KMS-11 (cell line): ENCODE results near the gene DNAH17.

Source experiments
- H2AFZ ChIP-seq: fragments of 200-600 bp; sonication (generic); 2 replicates; pipeline ENCODE4 v1.6.1; 2016; ENCODE audit warnings: antibody characterized with exemption, mixed run types, low read depth
- H3K27ac ChIP-seq: fragments of 200-600 bp; sonication (generic); 2 replicates; pipeline ENCODE4 v1.6.1; 2016; ENCODE audit warnings: mild to moderate bottlenecking, mixed run types
- H3K27me3 ChIP-seq: fragments of 200-600 bp; sonication (generic); 2 replicates; pipeline ENCODE4 v1.6.1; 2017; ENCODE audit warnings: mild to moderate bottlenecking, low read depth, mixed run types, moderate library complexity; ENCODE audit not compliant: insufficient read depth
- H3K36me3 ChIP-seq: fragments of 200-600 bp; sonication (generic); 2 replicates; pipeline ENCODE4 v1.6.1; 2017; ENCODE audit warnings: mild to moderate bottlenecking, mixed run types; ENCODE audit not compliant: insufficient read depth
- H3K4me1 ChIP-seq: fragments of 200-600 bp; sonication (generic); 2 replicates; pipeline ENCODE4 v1.6.1; 2016; ENCODE audit warnings: mild to moderate bottlenecking, low read depth, mixed run types; ENCODE audit not compliant: poor library complexity, severe bottlenecking
- H3K4me2 ChIP-seq: fragments of 200-600 bp; sonication (generic); 2 replicates; pipeline ENCODE4 v1.7.0; 2016; ENCODE audit warnings: mild to moderate bottlenecking, mixed run types
- H3K4me3 ChIP-seq: fragments of 200-600 bp; sonication (generic); IDR thresholded peaks from 2 replicates; pipeline ENCODE4 v1.6.1; 2017; ENCODE audit warnings: low read depth, low read length, mixed read lengths; ENCODE audit not compliant: insufficient read depth
- H3K79me2 ChIP-seq: fragments of 200-600 bp; sonication (generic); 2 replicates; pipeline ENCODE4 v1.6.1; 2016; ENCODE audit warnings: low read depth, mixed run types; ENCODE audit not compliant: insufficient read depth
- H3K9ac ChIP-seq: fragments of 200-600 bp; sonication (generic); 2 replicates; pipeline ENCODE4 v1.6.1; 2016; ENCODE audit warnings: mild to moderate bottlenecking, mixed run types
- H4K20me1 ChIP-seq: fragments of 200-600 bp; sonication (generic); 2 replicates; pipeline ENCODE4 v1.6.1; 2016; ENCODE audit warnings: mild to moderate bottlenecking, mixed run types; ENCODE audit not compliant: insufficient read depth
- CTCF ChIP-seq: fragments of 200-600 bp; sonication (generic); conservative IDR thresholded peaks from 2 replicates; pipeline ENCODE4 v1.6.1; 2017; ENCODE audit warnings: low read depth, mild to moderate bottlenecking, antibody characterized with exemption, low read length, moderate library complexity, mixed read lengths

The DNAH17 gene

DNA sequence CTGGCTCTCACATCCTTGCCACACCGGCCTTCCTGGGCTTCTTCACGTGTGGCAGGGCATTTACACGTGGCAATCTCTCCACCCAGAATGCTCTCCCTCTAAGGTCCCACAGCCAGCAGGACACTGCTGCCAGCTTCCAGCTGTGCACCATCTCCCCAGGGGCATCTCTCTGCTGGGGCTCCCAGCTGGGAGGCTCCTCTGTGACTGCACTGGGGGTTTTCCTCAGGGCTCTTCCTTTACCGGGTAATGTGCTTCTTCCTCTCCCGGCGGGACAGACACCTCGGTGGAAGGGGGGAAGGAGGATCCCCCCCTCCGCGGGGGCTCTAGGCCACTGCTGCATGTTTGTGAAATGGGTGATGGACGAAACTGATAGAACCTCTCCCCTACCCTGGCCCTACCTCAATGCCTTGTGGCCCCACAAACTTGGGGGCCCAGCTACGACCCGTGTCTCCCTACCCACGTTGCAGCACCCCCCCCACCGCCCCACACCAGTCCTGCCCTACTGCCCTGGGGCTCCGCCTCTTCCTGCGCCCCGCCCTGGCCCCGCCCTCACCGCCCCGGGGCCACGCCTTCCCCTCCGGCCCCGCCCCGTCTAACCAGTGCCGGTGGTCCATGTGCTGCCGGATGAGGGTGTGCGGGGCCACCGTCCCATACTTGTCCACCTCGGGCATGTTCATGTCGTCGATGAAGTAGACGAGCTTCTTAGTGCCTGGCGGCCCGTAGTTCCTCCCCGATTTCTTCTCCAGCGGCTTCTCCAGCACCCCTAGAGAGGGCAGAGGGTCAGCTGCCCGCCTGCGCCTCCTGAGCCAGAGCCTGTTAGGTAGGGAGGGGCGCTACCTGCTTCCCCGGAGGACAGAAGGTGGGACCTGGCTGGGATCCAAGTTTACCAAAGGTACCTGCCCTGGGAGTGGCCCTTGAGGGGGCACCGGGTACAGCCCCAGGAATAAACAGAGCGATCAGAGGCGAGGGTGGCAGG lies 92.6 kb downstream of the DNAH17 start:
- Histone ChIP-seq H2AFZ (peak overlapping the region; percentile 100), H3K4me3 (no peak overlapping the region), H3K9ac (peak overlapping the region; percentile 73)

DNA sequence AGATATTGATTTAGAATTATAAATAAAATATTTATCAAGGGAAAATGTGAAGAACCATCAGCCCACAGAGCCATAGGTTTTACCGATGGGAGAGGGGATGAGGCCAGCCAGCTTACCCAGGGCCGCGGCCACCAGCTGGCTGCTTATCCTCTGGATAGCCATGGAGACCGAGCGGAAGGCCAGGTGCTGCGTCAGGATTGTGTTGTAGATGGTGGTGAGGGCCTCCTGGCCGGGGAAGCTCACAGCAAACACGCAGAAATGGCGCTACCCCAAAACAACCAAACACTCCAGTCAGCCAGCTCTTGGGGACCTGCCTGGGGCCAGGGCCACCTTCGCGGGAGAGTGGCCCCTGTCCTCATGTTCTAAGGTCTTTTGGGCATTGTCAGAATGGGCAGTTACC lies 97.8 kb downstream of the DNAH17 start:
- H4K20me1 ChIP-seq: no peaks in the 10 kb centered on the region
- no peak for TF ChIP-seq CTCF
- no peak overlapping the region for H3K27ac ChIP-seq
- no peak overlapping the region for H3K4me2 ChIP-seq
- H2AFZ ChIP-seq: no peak overlapping the region
- H3K4me1 ChIP-seq: peaks cover 25% of the 10 kb centered on the region
- H3K27me3 ChIP-seq: no peaks in the 10 kb centered on the region
- no peaks in the 10 kb centered on the region for H3K36me3 ChIP-seq
- H3K4me3 ChIP-seq: no peak overlapping the region
- no peaks in the 10 kb centered on the region; the same call in 1 of the 2 replicates for H3K79me2 ChIP-seq
- H3K9ac ChIP-seq: no peak overlapping the region

More for the DNA sequence above, 92.6 kb downstream of the DNAH17 start:
- Histone ChIP-seq H4K20me1 (no peaks in the 10 kb centered on the region), H3K36me3 (no peaks in the 10 kb centered on the region), H3K27me3 (no peaks in the 10 kb centered on the region), H3K79me2 (no peaks in the 10 kb centered on the region; the same call in 1 of the 2 replicates), H3K4me2 (peak overlapping the region; percentile 77), H3K4me1 (peaks cover 8% of the 10 kb centered on the region), H3K27ac (peak overlapping the region; percentile 41)
- TF ChIP-seq CTCF: no peak

- H3K4me2 ChIP-seq: no peak overlapping the region
- H3K4me3 ChIP-seq: no peak overlapping the region
- no peak overlapping the region for H3K9ac ChIP-seq
- no peak for TF ChIP-seq CTCF
- H4K20me1 ChIP-seq: no peaks in the 10 kb centered on the region
- H3K36me3 ChIP-seq: no peaks in the 10 kb centered on the region
- no peaks in the 10 kb centered on the region for H3K27me3 ChIP-seq
- H3K27ac ChIP-seq: no peak overlapping the region
- H3K4me1 ChIP-seq: peaks cover 25% of the 10 kb centered on the region
- H3K79me2 ChIP-seq: no peaks in the 10 kb centered on the region; the same call in 1 of the 2 replicates
- no peak overlapping the region for H2AFZ ChIP-seq
These were observed 98.4 kb downstream of the DNAH17 start for GRCh38 chr17:78478757-78479297.

DNA sequence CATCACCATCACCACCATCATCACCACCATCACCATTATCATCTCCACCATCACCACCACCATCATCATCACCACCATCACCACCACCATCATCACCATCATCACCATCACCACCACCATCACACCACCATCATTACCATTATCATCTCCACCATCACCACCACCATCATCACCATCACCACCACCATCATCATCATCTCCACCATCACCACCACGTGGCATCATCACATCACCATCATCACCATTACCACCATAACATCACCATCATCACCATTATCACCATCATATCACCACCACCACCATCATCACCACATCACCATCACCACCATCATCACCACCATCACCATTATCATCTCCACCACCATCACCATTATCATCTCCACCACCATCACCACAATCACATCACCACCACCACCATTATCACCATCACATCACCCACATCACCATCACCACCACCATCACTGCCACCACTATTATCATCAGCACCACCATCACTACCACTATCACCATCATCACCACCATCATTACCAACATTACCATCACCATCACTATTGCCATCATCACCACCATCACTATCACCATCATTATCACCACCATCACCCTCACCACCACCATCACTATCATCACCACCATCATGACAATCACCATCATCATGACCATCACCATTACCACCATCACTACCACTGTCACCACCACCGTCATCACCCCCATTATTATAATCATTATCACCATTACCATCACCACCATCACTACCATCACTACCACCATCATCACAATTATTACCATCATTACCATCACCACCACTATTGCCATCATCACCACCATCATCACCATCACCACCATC lies 99.1 kb downstream of the DNAH17 start:
- no peak overlapping the region for H3K4me3 ChIP-seq
- no peak overlapping the region for H3K27ac ChIP-seq
- no peaks in the 10 kb centered on the region; the same call in 1 of the 2 replicates for H3K79me2 ChIP-seq
- no peaks in the 10 kb centered on the region for H3K36me3 ChIP-seq
- H3K4me1 ChIP-seq: peaks cover 29% of the 10 kb centered on the region
- H2AFZ ChIP-seq: no peak overlapping the region
- TF ChIP-seq CTCF: no peak
- no peak overlapping the region for H3K4me2 ChIP-seq
- no peak overlapping the region for H3K9ac ChIP-seq
- no peaks in the 10 kb centered on the region for H4K20me1 ChIP-seq
- no peaks in the 10 kb centered on the region for H3K27me3 ChIP-seq
